ENCODE data around the gene CFHR5. TPM values are rescaled to one million over a fixed set of nuclear protein-coding genes. Genes with fewer than 3 reads are reported as not detected.
"Not testable (repeated sequence)": the region's sequence is repeated elsewhere in the genome, so short reads cannot be mapped to it uniquely, and the experiment has no call there.

Gene CFHR5
- polyA plus RNA-seq, 4 donors, result not detected

- DNase-seq (ENCODE audit: low read depth in 4 of 4, low spot score in 3 of 4), result no peak
These were observed 39.4 kb downstream of the CFHR5 start for GRCh38 chr1:197016751-197017150.

GRCh38 chr1:197017558-197018146, 40.3 kb downstream of the CFHR5 start:
- DNase-seq (ENCODE audit: low read depth in 4 of 4, low spot score in 3 of 4), result no peak

- DNase-seq (ENCODE audit: low read depth in 4 of 4, low spot score in 3 of 4), result no peak
These were observed 44.4 kb downstream of the CFHR5 start for GRCh38 chr1:197021716-197022115.

GRCh38 chr1:197024460-197024859, 47.1 kb downstream of the CFHR5 start:
- no peak for DNase-seq (ENCODE audit: low read depth in 4 of 4, low spot score in 3 of 4)

- no peak for DNase-seq (ENCODE audit: low read depth in 4 of 4, low spot score in 3 of 4)
These were observed 50.0 kb downstream of the CFHR5 start for GRCh38 chr1:197027359-197027758.

GRCh38 chr1:197029749-197030148, 52.4 kb downstream of the CFHR5 start:
- DNase-seq (ENCODE audit: low read depth in 4 of 4, low spot score in 3 of 4), result no peak

- not testable (repeated sequence) for DNase-seq (ENCODE audit: low read depth in 4 of 4, low spot score in 3 of 4)
These were observed 57.4 kb downstream of the CFHR5 start for GRCh38 chr1:197034631-197035339.

- DNase-seq (ENCODE audit: low read depth in 4 of 4, low spot score in 3 of 4), result no peak
These were observed 59.5 kb downstream of the CFHR5 start for GRCh38 chr1:197036861-197037260.

- DNase-seq (ENCODE audit: low read depth in 4 of 4, low spot score in 3 of 4), result no peak
These were observed 64.4 kb downstream of the CFHR5 start for GRCh38 chr1:197041486-197042353.

- DNase-seq (ENCODE audit: low read depth in 4 of 4, low spot score in 3 of 4), result no peak
These were observed 65.5 kb downstream of the CFHR5 start for GRCh38 chr1:197042676-197043341.

- DNase-seq (ENCODE audit: low read depth in 4 of 4, low spot score in 3 of 4), result no peak
These were observed 71.7 kb downstream of the CFHR5 start for GRCh38 chr1:197049100-197049499.

Other genes with a start within 250 kb of the CFHR5 start
- 1 to 10 TPM in 1 of 4 donors, under 1 TPM in 3; 0.22 to 1.2 (median 0.51) TPM for gene CFHR3, start 202.7 kb upstream of the CFHR5 start, polyA plus RNA-seq (ENCODE audit: insufficient read length in 4 of 4)
- under 1 TPM in 2 of 4 donors, not detected in 2; 0.21 to 0.30 TPM for gene CFHR1, start 157.8 kb upstream of the CFHR5 start, polyA plus RNA-seq (ENCODE audit: insufficient read length in 4 of 4)
- not detected for gene CFHR4, start 89.5 kb upstream of the CFHR5 start, polyA plus RNA-seq (ENCODE audit: insufficient read length in 4 of 4)
- gene CFHR2, start 33.8 kb upstream of the CFHR5 start, polyA plus RNA-seq (ENCODE audit: insufficient read length in 4 of 4), result under 1 TPM in 1 of 4 donors, not detected in 3; 0.08 TPM
- gene F13B, start 89.7 kb downstream of the CFHR5 start, polyA plus RNA-seq (ENCODE audit: insufficient read length in 4 of 4), result not detected
- 10 to 100 TPM; 20.1 to 22.4 (median 22.2) TPM for gene ASPM, start 169.1 kb downstream of the CFHR5 start, polyA plus RNA-seq (ENCODE audit: insufficient read length in 4 of 4)
- 10 to 100 TPM; 17.0 to 23.6 (median 21.8) TPM for gene ZBTB41, start 223.7 kb downstream of the CFHR5 start, polyA plus RNA-seq (ENCODE audit: insufficient read length in 4 of 4)